Loucy (cell line): ENCODE data around the gene ARHGAP4.

Experiments used
- H2AFZ ChIP-seq: fragments of 200-600 bp; sonication (generic); 2 replicates; pipeline ENCODE4 v1.6.0; 2016; ENCODE audit warnings: antibody characterized with exemption, mild to moderate bottlenecking, low read length, moderate library complexity
- H3F3A ChIP-seq: fragments of 200-600 bp; 2 replicates; pipeline ENCODE4 v1.6.0; 2016; ENCODE audit warnings: antibody characterized with exemption, low read depth, mild to moderate bottlenecking
- H3K27me3 ChIP-seq: fragments of 200-600 bp; sonication (generic); 2 replicates; pipeline ENCODE4 v1.6.1; 2014; ENCODE audit warnings: low read length, mild to moderate bottlenecking; ENCODE audit not compliant: insufficient read depth, poor library complexity, severe bottlenecking
- H3K36me3 ChIP-seq: fragments of 200-600 bp; sonication (generic); 2 replicates; pipeline ENCODE4 v1.6.1; 2016; ENCODE audit warnings: low read length; ENCODE audit not compliant: insufficient read depth
- H3K4me1 ChIP-seq: fragments of 200-600 bp; sonication (generic); 2 replicates; pipeline ENCODE4 v1.5.1; 2014; ENCODE audit warnings: low read length, mild to moderate bottlenecking; ENCODE audit not compliant: insufficient read depth, poor library complexity, severe bottlenecking
- H3K4me2 ChIP-seq: fragments of 200-600 bp; sonication (generic); 2 replicates; pipeline ENCODE4 v1.6.0; 2014; ENCODE audit warnings: antibody characterized with exemption, low read length, low read depth, mild to moderate bottlenecking; ENCODE audit not compliant: poor library complexity, severe bottlenecking
- H3K4me3 ChIP-seq: fragments of 200-600 bp; sonication (generic); 2 replicates; pipeline ENCODE4 v1.5.1; 2014; ENCODE audit warnings: low read length, mild to moderate bottlenecking, mixed read lengths; ENCODE audit not compliant: poor library complexity, severe bottlenecking
- H3K79me2 ChIP-seq: fragments of 200-600 bp; sonication (generic); 2 replicates; pipeline ENCODE4 v1.6.1; 2014; ENCODE audit warnings: low read length; ENCODE audit not compliant: insufficient read depth
- H3K9ac ChIP-seq: fragments of 200-600 bp; sonication (generic); 2 replicates; pipeline ENCODE4 v1.6.0; 2014; ENCODE audit warnings: mild to moderate bottlenecking, low read depth, low read length, moderate library complexity; ENCODE audit not compliant: poor library complexity, severe bottlenecking
- H3K9me2 ChIP-seq: fragments of 200-600 bp; sonication (generic); replicated peaks from 2 replicates; pipeline ENCODE4 v1.6.1; 2016; ENCODE audit warnings: low read depth, low read length, mixed read lengths
- H3K9me3 ChIP-seq: fragments of 200-600 bp; sonication (generic); 2 replicates; pipeline ENCODE4 v1.6.1; 2014; ENCODE audit warnings: mild to moderate bottlenecking, antibody characterized with exemption, low read length, low read depth; ENCODE audit not compliant: insufficient read depth
- H4K20me1 ChIP-seq: fragments of 200-600 bp; sonication (generic); 2 replicates; pipeline ENCODE4 v1.6.0; 2014; ENCODE audit warnings: antibody characterized with exemption, low read length, mild to moderate bottlenecking; ENCODE audit not compliant: insufficient read depth, poor library complexity, severe bottlenecking
- CTCF ChIP-seq: fragments of 200-600 bp; sonication (generic); conservative IDR thresholded peaks from 2 replicates; pipeline ENCODE4 v1.5.1; 2014; ENCODE audit warnings: mild to moderate bottlenecking, antibody characterized with exemption, low read length
- EZH2phosphoT487 ChIP-seq: fragments of 200-600 bp; IDR thresholded peaks from 2 replicates; pipeline ENCODE4 v1.6.1; 2018; ENCODE audit warnings: antibody characterized with exemption, mild to moderate bottlenecking, moderate library complexity, borderline replicate concordance

Gene ARHGAP4

GRCh38 chrX:153867139-153867538, 58.9 kb downstream of the ARHGAP4 start:
- H3K9me3 ChIP-seq = no peaks in the 10 kb centered on the region
- no peaks in the 10 kb centered on the region for H3K27me3 ChIP-seq
- H3K4me2 ChIP-seq = no peak overlapping the region
- no peaks in the 10 kb centered on the region for H3F3A ChIP-seq
- no peak overlapping the region for H3K4me3 ChIP-seq
- no peaks in the 10 kb centered on the region for H3K4me1 ChIP-seq
- H3K36me3 ChIP-seq = no peaks in the 10 kb centered on the region
- no peaks in the 10 kb centered on the region for H4K20me1 ChIP-seq
- no peak overlapping the region for H3K9ac ChIP-seq
- TF ChIP-seq CTCF (no peak), EZH2phosphoT487 (no peak)
- H3K9me2 ChIP-seq = no peaks in the 10 kb centered on the region
- no peak overlapping the region for H2AFZ ChIP-seq
- H3K79me2 ChIP-seq = no peaks in the 10 kb centered on the region

- Histone ChIP-seq H3K79me2 (no peaks in the 10 kb centered on the region), H3K4me2 (no peak overlapping the region), H3K4me1 (no peaks in the 10 kb centered on the region), H3K27me3 (no peaks in the 10 kb centered on the region), H3K36me3 (no peaks in the 10 kb centered on the region), H3K9me2 (no peaks in the 10 kb centered on the region), H3F3A (no peaks in the 10 kb centered on the region), H2AFZ (no peak overlapping the region), H3K4me3 (no peak overlapping the region), H4K20me1 (no peaks in the 10 kb centered on the region), H3K9ac (no peak overlapping the region), H3K9me3 (no peaks in the 10 kb centered on the region)
- TF ChIP-seq EZH2phosphoT487 = no peak
- no peak for TF ChIP-seq CTCF
Measured at GRCh38 chrX:153866302-153867019, 59.6 kb downstream of the ARHGAP4 start.

GRCh38 chrX:153865685-153866084, 60.4 kb downstream of the ARHGAP4 start:
- Histone ChIP-seq H3K79me2 (no peaks in the 10 kb centered on the region), H4K20me1 (no peaks in the 10 kb centered on the region), H3K9me2 (no peaks in the 10 kb centered on the region), H3K9ac (no peak overlapping the region), H3F3A (no peaks in the 10 kb centered on the region), H3K4me1 (no peaks in the 10 kb centered on the region), H2AFZ (no peak overlapping the region), H3K4me2 (no peak overlapping the region), H3K27me3 (no peaks in the 10 kb centered on the region), H3K36me3 (no peaks in the 10 kb centered on the region), H3K4me3 (no peak overlapping the region), H3K9me3 (no peaks in the 10 kb centered on the region)
- no peak for TF ChIP-seq EZH2phosphoT487
- no peak for TF ChIP-seq CTCF
